Activated naive CD8-positive, alpha-beta T cell treated with anti-CD3 and anti-CD28 coated beads, Interleukin-2, amount 50 U/mL, for 24 hours (primary cell): ENCODE data around the gene ERN1.

ENCODE experiments used
- ATAC-seq: fragments of 150-1000 bp; cut with Tn5 transposase; one replicate; pipeline ENCODE4 v1.10.0; 2021
- DNase-seq: peaks from one replicate; pipeline ENCODE4 v3.0.0; 2021
- H3K27ac Mint-ChIP-seq: one replicate; pipeline ENCODE4 v1.8.0; 2021; ENCODE audit warnings: mild to moderate bottlenecking, mixed read lengths
- H3K27me3 Mint-ChIP-seq: one replicate; pipeline ENCODE4 v1.8.0; 2021; ENCODE audit warnings: mixed read lengths
- H3K36me3 Mint-ChIP-seq: one replicate; pipeline ENCODE4 v1.8.0; 2021; ENCODE audit warnings: low read depth, mixed read lengths
- H3K4me1 Mint-ChIP-seq: one replicate; pipeline ENCODE4 v1.8.0; 2021; ENCODE audit warnings: mixed read lengths
- H3K4me3 Mint-ChIP-seq: one replicate; pipeline ENCODE4 v1.8.0; 2021; ENCODE audit warnings: mild to moderate bottlenecking, moderate library complexity, mixed read lengths
- H3K9me3 Mint-ChIP-seq: one replicate; pipeline ENCODE4 v1.8.0; 2021; ENCODE audit warnings: mixed read lengths

The ERN1 gene

DNA sequence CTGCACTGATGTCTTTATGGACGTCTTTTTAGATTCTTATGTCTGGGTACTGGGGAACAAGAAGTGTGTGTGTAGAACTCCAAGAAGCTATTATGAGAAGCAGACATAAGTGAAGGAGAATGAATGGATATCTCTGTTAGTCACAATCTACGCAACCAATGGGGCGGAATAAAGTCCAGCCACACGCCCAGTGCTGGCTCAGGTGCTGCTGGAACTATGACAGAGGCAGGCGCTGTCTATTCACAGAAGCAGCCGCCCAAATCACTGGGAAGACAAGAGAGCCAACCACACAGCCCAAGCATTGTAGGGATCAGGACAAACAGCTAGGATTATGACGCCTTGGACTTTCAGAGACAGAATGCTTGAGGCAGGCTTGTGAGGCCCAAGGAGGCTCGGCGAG is 65.6 kb downstream of the ERN1 start:
- Mint-ChIP-seq H3K4me3 (peak overlapping the region; percentile 0), H3K36me3 (peaks cover 49% of the 10 kb centered on the region), H3K9me3 (peaks cover 9% of the 10 kb centered on the region), H3K27ac (peak overlapping the region; percentile 37), H3K4me1 (peaks cover 74% of the 10 kb centered on the region), H3K27me3 (no peaks in the 10 kb centered on the region)
- DNase-seq (no peak), ATAC-seq (no peak)

DNA sequence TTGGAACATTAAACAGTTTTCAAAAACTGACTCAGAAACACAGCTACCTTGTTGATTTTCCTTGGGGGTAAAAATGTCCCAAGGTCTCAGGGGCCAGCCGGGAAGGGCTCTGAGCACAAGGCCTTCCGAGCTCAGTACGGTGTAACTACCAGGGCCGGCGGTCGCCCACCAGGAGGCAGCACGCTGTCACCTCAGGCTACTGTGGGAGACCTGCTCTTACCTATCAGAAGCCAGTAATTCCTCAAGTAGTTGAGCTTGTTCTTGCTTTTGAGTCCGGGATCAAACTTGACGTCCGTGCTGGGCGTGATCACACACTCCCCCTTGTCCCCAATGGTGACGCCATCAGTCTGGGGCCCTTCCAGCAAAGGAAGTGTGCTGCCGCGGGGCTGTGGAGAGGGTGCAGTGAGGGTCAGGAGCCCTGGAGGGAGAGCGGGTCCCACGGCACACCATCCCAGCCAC is 66.1 kb downstream of the ERN1 start:
- Mint-ChIP-seq H3K4me1 (peaks cover 78% of the 10 kb centered on the region), H3K9me3 (peaks cover 4% of the 10 kb centered on the region), H3K36me3 (peaks cover 45% of the 10 kb centered on the region), H3K27ac (peak overlapping the region; percentile 81), H3K4me3 (peak overlapping the region; percentile 32), H3K27me3 (no peaks in the 10 kb centered on the region)
- DNase-seq (peak; percentile 65), ATAC-seq (peak; percentile 37)

DNA sequence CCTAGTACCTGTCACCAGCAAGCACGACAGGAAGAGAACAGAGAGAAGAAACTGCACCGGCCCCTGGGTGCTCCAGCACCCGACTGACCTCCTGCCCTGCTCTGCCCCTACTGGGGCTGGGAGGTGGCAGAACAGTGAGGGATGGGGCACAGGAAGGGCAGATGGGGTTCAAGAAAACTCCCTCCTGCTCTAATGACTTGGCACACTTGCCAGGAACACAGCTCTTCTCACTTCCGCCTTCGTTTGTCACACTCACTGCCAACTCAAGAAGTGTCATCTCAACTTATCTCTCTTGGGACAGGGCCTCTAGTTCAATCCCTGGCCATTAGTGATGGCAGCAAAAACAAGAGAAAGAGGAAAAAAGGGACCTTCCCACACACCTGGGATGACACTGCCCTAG is 66.9 kb downstream of the ERN1 start:
- no peak for DNase-seq
- Mint-ChIP-seq H3K9me3 (no peaks in the 10 kb centered on the region), H3K36me3 (peaks cover 40% of the 10 kb centered on the region), H3K27ac (peak overlapping the region; percentile 81), H3K27me3 (no peaks in the 10 kb centered on the region), H3K4me3 (peak overlapping the region; percentile 33), H3K4me1 (peaks cover 81% of the 10 kb centered on the region)
- ATAC-seq, result no peak

DNA sequence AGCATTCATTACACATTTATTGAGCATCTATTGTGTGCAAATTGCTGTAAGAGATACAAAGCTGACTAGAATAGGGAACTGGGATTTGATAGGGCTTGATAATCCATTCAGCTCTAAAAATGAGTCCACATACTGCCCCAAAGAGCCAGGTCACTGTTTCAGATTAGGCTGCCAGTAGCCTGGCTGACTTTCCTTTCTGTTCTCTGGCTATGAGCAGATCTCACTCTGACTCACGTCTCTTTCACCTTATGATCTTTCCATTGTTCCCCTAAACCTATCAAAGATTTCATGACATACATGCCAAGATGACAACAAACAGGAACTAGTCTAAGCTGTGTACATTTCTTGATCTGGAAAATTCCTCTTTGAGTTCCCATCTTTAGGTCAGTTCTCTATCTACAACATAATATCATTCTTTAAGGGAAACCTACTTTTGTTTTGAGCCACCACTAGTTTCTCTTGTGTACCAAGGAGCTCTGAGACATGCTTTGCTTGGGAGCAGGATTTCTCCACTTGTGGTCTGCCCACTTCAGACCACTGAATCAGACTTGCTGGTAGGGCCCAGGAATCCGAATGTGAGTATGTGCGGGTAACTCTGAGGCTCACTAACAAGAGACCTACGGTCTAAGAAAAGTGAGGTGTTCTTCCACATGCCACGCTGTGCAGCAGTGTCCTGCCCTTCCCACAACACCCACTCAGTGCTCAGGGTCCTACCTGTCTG is 68.6 kb downstream of the ERN1 start:
- ATAC-seq, result peak; percentile 82
- H3K4me1 Mint-ChIP-seq, result peaks cover 71% of the 10 kb centered on the region
- H3K27ac Mint-ChIP-seq, result peak overlapping the region; percentile 88
- H3K27me3 Mint-ChIP-seq, result no peaks in the 10 kb centered on the region
- H3K4me3 Mint-ChIP-seq, result no peak overlapping the region
- no peak for DNase-seq
- no peaks in the 10 kb centered on the region for H3K9me3 Mint-ChIP-seq
- peaks cover 34% of the 10 kb centered on the region for H3K36me3 Mint-ChIP-seq

DNA sequence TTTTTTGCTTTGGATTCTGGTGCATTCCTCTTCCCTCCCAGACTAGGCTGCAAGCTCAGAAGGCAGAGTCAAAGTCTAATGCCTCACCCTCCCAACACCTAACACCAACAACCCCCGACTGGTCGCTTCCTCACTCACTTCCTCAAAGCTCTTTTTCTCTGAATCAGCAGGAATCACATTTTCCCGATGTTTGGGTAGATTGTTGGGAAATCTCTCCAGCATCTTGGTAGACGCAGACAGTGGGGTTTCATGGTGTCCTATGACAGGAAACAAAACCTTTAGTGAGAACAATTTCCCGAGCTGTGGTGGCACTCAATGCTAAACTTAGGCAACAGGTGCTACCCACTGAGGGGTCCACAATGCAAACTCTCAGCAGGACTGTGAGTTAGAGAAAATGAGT is 69.6 kb downstream of the ERN1 start:
- no peak for ATAC-seq
- peaks cover 66% of the 10 kb centered on the region for H3K4me1 Mint-ChIP-seq
- no peak for DNase-seq
- peak overlapping the region; percentile 88 for H3K27ac Mint-ChIP-seq
- peaks cover 31% of the 10 kb centered on the region for H3K36me3 Mint-ChIP-seq
- H3K9me3 Mint-ChIP-seq, result no peaks in the 10 kb centered on the region
- H3K27me3 Mint-ChIP-seq, result no peaks in the 10 kb centered on the region
- H3K4me3 Mint-ChIP-seq, result no peak overlapping the region

DNA sequence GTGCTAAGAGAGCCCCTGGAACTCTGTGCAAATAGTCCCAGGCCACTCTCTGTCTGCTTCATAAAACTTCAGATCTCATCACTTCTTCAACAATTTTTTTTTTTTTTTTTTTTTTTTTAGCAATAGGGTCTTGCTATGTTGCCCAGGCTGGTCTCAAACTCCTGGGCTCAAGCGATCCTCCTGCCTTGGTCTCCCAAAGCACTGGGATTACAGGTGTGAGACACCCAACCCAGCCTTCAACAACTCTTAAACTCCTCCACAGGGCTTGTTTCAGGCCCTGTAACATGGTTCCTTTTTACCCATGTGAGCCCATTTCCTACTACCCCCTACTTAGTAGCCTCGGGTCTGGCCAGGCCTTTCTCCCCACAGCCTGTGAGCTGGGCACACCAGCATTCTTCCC is 70.2 kb downstream of the ERN1 start:
- ATAC-seq, result no peak
- Mint-ChIP-seq H3K9me3 (no peaks in the 10 kb centered on the region), H3K4me1 (peaks cover 65% of the 10 kb centered on the region), H3K4me3 (no peak overlapping the region), H3K36me3 (peaks cover 27% of the 10 kb centered on the region), H3K27ac (peak overlapping the region; percentile 88), H3K27me3 (no peaks in the 10 kb centered on the region)
- no peak for DNase-seq

DNA sequence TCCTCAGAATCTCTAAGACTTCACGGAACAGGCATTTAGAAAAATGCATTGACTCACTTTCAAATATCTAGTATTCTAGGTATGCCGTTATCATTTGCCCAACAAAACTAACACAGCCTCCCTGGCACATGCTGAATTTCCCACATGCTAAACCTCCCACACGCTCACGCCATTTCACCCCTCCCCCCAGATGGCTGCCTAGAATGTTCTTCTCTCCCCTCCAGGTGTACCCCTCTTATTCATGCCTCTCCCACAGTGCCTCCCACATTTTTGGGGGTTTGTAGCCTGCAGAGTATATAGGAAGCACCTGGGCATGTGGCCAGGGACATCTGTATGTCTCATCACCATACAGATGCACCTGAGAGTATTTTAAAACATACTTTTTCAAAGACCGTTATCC is 71.3 kb downstream of the ERN1 start:
- H3K27me3 Mint-ChIP-seq, result no peaks in the 10 kb centered on the region
- peaks cover 55% of the 10 kb centered on the region for H3K4me1 Mint-ChIP-seq
- ATAC-seq (no peak), DNase-seq (no peak)
- no peak overlapping the region for H3K27ac Mint-ChIP-seq
- H3K4me3 Mint-ChIP-seq, result no peak overlapping the region
- H3K9me3 Mint-ChIP-seq, result no peaks in the 10 kb centered on the region
- peaks cover 30% of the 10 kb centered on the region for H3K36me3 Mint-ChIP-seq

DNA sequence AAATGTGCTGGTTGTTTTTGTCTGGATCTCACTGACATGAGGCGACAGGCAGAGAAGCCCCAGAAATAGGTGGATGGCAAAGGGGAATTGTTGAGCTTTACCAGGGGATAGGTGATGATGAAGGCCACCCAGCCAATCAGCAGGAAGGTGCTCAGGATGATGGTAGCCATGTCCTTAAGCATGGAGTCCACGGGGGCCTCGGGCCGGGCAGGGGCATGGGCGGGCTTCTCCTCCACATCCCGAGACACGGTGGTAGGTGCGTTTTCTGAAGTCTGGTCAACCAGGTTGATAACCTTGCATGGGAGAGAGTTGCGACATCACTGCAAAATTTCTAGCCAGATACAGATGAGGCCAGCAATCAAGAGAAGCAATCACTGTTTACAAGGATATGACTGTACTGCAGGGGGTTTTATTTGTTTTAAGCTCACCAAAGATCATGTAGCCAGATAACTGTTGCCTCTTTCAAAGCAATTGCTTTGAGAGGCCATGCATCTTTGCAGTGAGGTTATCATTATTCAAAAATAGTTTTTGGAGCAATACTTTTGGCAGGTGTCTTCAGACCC is 72.2 kb downstream of the ERN1 start:
- no peak overlapping the region for H3K4me3 Mint-ChIP-seq
- peak overlapping the region; percentile 56 for H3K27ac Mint-ChIP-seq
- ATAC-seq (no peak), DNase-seq (no peak)
- peaks cover 35% of the 10 kb centered on the region for H3K36me3 Mint-ChIP-seq
- H3K4me1 Mint-ChIP-seq, result peaks cover 48% of the 10 kb centered on the region
- no peaks in the 10 kb centered on the region for H3K27me3 Mint-ChIP-seq
- no peaks in the 10 kb centered on the region for H3K9me3 Mint-ChIP-seq

DNA sequence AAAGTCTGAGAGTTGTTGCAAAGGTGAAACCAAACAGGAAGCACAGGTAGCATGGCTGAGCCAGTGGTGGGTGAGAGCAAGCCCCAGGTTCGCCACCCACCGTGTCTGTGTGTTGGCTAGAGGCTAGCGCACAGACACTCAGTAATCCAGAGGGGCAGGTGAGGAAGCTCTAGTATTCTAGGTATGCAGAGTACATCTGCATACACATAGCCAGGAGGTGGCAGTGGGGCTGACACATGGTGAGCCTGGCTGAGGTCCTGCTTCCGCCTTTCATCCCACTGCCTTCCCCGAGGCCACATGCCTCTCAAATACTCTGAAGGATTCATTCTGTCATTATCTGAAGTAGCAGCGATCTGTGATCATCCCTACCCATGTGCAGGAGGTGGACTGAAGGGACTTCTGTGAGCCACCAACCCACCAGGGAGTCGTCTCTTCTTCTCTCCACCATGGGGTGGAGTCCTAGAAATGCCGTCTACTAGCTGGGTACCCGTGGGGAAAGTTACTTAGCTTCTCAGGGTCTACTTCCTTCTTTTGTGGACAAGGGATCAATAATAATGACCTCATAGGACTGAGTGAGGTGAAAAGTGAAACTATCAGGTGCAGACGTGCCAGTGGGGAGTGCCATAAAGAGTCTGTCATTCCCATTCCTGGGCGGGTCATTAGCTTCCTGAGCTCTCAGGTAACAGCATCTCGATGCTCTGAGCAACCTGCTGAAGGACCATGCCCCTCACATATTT is 73.5 kb downstream of the ERN1 start:
- H3K36me3 Mint-ChIP-seq, result peaks cover 39% of the 10 kb centered on the region
- H3K4me3 Mint-ChIP-seq, result peak overlapping the region; percentile 20
- H3K9me3 Mint-ChIP-seq, result no peaks in the 10 kb centered on the region
- peak overlapping the region; percentile 55 for H3K27ac Mint-ChIP-seq
- DNase-seq (no peak), ATAC-seq (no peak)
- no peaks in the 10 kb centered on the region for H3K27me3 Mint-ChIP-seq
- peaks cover 39% of the 10 kb centered on the region for H3K4me1 Mint-ChIP-seq

DNA sequence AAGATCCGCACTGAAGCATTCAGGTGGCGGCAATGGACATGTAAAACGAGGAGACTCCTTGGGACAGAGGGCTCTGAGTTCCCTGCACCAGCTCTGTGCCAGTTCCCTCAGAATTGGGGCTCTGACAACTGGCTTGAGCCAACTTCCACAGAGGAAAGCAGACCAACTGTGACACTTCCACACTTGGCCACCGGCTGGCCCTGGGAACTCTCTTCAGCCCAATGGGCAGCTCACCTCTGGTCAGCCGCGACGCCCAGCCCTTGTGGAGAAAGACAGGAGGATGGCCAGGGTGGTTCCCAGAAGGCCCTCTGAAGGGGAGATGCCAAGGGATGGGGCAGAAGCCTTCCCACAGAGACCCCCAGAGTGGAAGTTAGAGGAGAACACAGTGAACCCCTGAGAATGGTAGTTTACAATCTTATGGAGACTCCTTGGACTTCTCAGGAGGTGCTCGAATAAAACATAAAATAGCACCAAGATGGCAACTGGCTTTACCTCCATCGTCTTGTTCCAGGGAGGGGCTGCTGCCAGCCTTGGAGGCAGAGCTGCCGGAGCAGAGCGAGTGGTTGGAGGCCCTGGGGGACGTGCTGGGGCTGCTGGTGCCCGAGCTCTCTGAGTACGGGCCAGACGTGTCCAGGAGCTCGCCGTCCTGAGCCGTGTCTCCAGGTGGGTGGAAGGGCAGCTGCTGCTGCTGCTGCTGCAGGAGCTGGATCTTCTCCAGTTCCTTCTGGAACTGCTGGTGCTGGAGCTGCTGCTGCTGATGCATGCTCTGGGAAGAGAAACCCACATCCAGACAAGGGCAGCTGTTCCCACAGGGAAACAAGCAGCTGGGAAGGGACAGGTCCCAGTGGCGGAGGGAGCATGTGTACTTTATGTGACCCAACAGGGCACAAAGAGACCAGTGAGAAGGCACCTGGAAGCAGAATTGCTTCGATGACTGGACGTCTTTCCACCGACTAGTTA is 74.5 kb downstream of the ERN1 start:
- Mint-ChIP-seq H3K27me3 (no peaks in the 10 kb centered on the region), H3K9me3 (no peaks in the 10 kb centered on the region), H3K4me3 (no peak overlapping the region), H3K27ac (no peak overlapping the region), H3K36me3 (peaks cover 40% of the 10 kb centered on the region), H3K4me1 (peaks cover 39% of the 10 kb centered on the region)
- DNase-seq (no peak), ATAC-seq (no peak)

DNA sequence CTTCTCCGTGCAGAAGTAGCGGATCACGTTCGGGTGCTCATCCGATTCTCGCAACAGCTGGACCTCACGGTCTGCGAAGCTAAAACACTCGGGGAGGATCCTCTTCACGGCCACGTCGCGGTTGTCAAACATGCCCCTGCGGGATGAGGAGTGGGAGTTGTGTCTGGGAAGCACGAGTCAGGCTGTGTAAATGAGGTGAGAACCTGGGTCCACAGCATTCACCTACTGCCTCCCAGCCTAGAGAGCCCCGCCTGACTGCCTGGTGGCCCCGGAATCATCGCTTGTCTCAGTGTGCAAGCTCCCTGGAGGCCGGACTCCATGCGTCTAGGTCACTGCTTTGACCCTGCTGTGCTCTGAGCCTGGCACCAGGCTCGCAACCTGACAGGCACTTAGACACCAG is 75.6 kb downstream of the ERN1 start:
- Mint-ChIP-seq H3K4me3 (no peak overlapping the region), H3K27me3 (no peaks in the 10 kb centered on the region), H3K27ac (peak overlapping the region; percentile 49), H3K9me3 (no peaks in the 10 kb centered on the region), H3K4me1 (peaks cover 42% of the 10 kb centered on the region), H3K36me3 (peaks cover 46% of the 10 kb centered on the region)
- DNase-seq (no peak), ATAC-seq (no peak)

DNA sequence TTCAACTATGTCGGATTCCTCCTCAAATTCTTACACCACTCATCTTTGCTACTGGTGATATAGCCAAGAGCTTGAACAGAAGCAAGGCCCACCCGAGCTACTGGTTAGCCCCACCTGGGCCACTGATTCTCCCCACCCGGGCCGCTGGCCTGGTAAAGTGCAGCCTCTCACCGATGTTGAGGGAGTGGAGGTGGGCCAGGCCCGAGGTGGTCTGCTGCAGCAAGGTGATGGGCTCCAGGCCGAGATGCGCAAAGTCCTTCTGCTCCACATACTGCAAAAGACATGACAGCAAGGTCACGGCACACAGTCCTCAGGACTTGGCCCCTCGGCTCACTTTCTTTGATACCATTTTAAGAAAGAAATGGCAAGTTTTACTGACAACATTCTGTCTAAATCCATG is 76.8 kb downstream of the ERN1 start:
- Mint-ChIP-seq H3K27ac (no peak overlapping the region), H3K4me1 (peaks cover 35% of the 10 kb centered on the region), H3K9me3 (no peaks in the 10 kb centered on the region), H3K27me3 (no peaks in the 10 kb centered on the region), H3K36me3 (peaks cover 43% of the 10 kb centered on the region), H3K4me3 (no peak overlapping the region)
- ATAC-seq (no peak), DNase-seq (no peak)

DNA sequence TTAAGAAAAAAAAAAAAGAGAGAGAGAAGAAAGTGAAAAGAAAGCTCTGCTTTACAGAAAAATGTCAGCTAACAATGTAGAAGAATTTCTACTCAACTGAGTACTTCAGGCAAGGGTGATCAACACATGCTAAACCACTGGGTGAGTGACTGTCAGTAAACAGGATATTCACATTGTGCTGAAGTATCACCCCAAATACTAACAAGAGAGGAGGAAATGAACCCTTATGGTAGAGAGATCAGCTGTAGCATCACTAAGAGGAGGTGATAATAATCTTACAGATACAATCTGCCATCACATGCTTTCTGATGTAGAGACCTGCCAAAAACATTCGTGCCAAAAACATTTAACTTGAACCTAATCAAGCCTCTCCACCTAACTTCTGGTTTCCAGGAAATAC is 78.8 kb downstream of the ERN1 start:
- no peak for DNase-seq
- Mint-ChIP-seq H3K27ac (peak overlapping the region; percentile 59), H3K4me1 (peaks cover 26% of the 10 kb centered on the region), H3K9me3 (no peaks in the 10 kb centered on the region), H3K4me3 (no peak overlapping the region), H3K36me3 (peaks cover 44% of the 10 kb centered on the region), H3K27me3 (no peaks in the 10 kb centered on the region)
- ATAC-seq, result peak; percentile 54

DNA sequence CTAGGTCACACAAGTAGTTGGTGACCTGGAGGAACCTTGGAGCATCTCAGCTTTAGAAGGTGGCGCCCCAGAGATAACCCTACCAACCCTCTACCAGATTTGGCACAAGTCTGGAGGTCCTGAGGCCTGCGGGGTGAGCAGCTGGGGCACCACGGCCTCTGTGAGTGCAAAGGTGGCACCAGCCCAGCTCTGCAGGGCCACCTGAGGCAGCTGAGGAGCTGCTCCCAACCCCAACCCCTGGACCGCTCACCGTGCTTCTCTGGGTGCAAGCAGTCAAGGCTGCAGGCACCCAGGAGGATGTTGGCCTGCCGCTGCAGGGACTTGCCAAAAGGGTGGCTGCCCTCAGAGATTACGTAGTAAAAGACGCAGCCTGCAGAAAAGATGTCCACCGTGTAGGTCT is 81.1 kb downstream of the ERN1 start:
- Mint-ChIP-seq H3K9me3 (no peaks in the 10 kb centered on the region), H3K36me3 (peaks cover 55% of the 10 kb centered on the region), H3K4me1 (peaks cover 24% of the 10 kb centered on the region), H3K4me3 (no peak overlapping the region), H3K27me3 (no peaks in the 10 kb centered on the region), H3K27ac (no peak overlapping the region)
- DNase-seq (no peak), ATAC-seq (no peak)
